ENCODE results near the gene VSTM2B. TPM values are rescaled to one million over a fixed set of nuclear protein-coding genes. Genes with fewer than 3 reads are reported as not detected.

The VSTM2B gene
- total RNA-seq, 1 experiment from 2014 or later: not detected

- no peak for DNase-seq
- no TSS peak for BruUV-seq (replicated peaks)
- H3K27me3 Mint-ChIP-seq (ENCODE audit: insufficient read depth, unreplicated experiment): peaks cover 2% of the 10 kb centered on the region
- H3K9me3 Mint-ChIP-seq (ENCODE audit: unreplicated experiment): no peaks in the 10 kb centered on the region
- no peak overlapping the region for H3K27ac Mint-ChIP-seq (ENCODE audit: unreplicated experiment)
- Histone ChIP-seq H3K9me3 (no peaks in the 10 kb centered on the region), H3K36me3 (ENCODE audit: control insufficient read depth, insufficient read depth, low read length) (no peaks in the 10 kb centered on the region), H3K4me3 (ENCODE audit: low read depth, low read length) (no peak overlapping the region), H3K4me1 (no peaks in the 10 kb centered on the region), H3K27me3 (replicated peaks; ENCODE audit: control insufficient read depth, insufficient read depth, low read length) (no peaks in the 10 kb centered on the region)
- intact Hi-C loops (cut with micrococcal nuclease; ENCODE audit: unreplicated experiment): no loop called here
- POLR2A ChIA-PET: no interaction called here
- no peaks in the 10 kb centered on the region for H3K36me3 Mint-ChIP-seq (ENCODE audit: insufficient read depth, unreplicated experiment)
- H3K4me3 Mint-ChIP-seq (ENCODE audit: unreplicated experiment): no peak overlapping the region
- CTCF ChIA-PET: no interaction called here
- no peaks in the 10 kb centered on the region for H3K4me1 Mint-ChIP-seq (ENCODE audit: low read depth, unreplicated experiment)
- no peak for TF ChIP-seq CTCF (IDR thresholded peaks at IDR 0.05; ENCODE audit: insufficient read depth in 1 of 2, low read depth in 1 of 2, low read length in 1 of 2, severe bottlenecking in 1 of 2, unreplicated experiment in 1 of 2)
Observed at GRCh38 chr19:29516358-29516725, 9.5 kb upstream of the VSTM2B start.

- no peaks in the 10 kb centered on the region for H3K27me3 ChIP-seq (replicated peaks; ENCODE audit: control insufficient read depth, insufficient read depth, low read length)
- no peak for DNase-seq
- intact Hi-C loops (cut with micrococcal nuclease; ENCODE audit: unreplicated experiment): no loop called here
- no peaks in the 10 kb centered on the region for H3K4me1 Mint-ChIP-seq (ENCODE audit: low read depth, unreplicated experiment)
- no peak overlapping the region for H3K4me3 ChIP-seq (ENCODE audit: low read depth, low read length)
- H3K4me3 Mint-ChIP-seq (ENCODE audit: unreplicated experiment): no peak overlapping the region
- no peaks in the 10 kb centered on the region for H3K4me1 ChIP-seq
- ChIA-PET POLR2A (no interaction called here), CTCF (no interaction called here)
- H3K27me3 Mint-ChIP-seq (ENCODE audit: insufficient read depth, unreplicated experiment): no peaks in the 10 kb centered on the region
- no peaks in the 10 kb centered on the region for H3K9me3 Mint-ChIP-seq (ENCODE audit: unreplicated experiment)
- no TSS peak for BruUV-seq (replicated peaks)
- H3K36me3 ChIP-seq (ENCODE audit: control insufficient read depth, insufficient read depth, low read length): no peaks in the 10 kb centered on the region
- no peaks in the 10 kb centered on the region for H3K9me3 ChIP-seq
- no peak overlapping the region for H3K27ac Mint-ChIP-seq (ENCODE audit: unreplicated experiment)
- TF ChIP-seq CTCF (IDR thresholded peaks at IDR 0.05; ENCODE audit: insufficient read depth in 1 of 2, low read depth in 1 of 2, low read length in 1 of 2, severe bottlenecking in 1 of 2, unreplicated experiment in 1 of 2): no peak
- no peaks in the 10 kb centered on the region for H3K36me3 Mint-ChIP-seq (ENCODE audit: insufficient read depth, unreplicated experiment)
Observed at GRCh38 chr19:29516821-29517395, 8.9 kb upstream of the VSTM2B start.

GRCh38 chr19:29517412-29517811 lies 8.4 kb upstream of the VSTM2B start:
- Mint-ChIP-seq H3K27me3 (ENCODE audit: insufficient read depth, unreplicated experiment) (no peaks in the 10 kb centered on the region), H3K4me1 (ENCODE audit: low read depth, unreplicated experiment) (no peaks in the 10 kb centered on the region), H3K27ac (ENCODE audit: unreplicated experiment) (no peak overlapping the region), H3K4me3 (ENCODE audit: unreplicated experiment) (no peak overlapping the region), H3K36me3 (ENCODE audit: insufficient read depth, unreplicated experiment) (no peaks in the 10 kb centered on the region), H3K9me3 (ENCODE audit: unreplicated experiment) (no peaks in the 10 kb centered on the region)
- Histone ChIP-seq H3K4me3 (ENCODE audit: low read depth, low read length) (no peak overlapping the region), H3K9me3 (no peaks in the 10 kb centered on the region), H3K4me1 (no peaks in the 10 kb centered on the region), H3K27me3 (replicated peaks; ENCODE audit: control insufficient read depth, insufficient read depth, low read length) (no peaks in the 10 kb centered on the region), H3K36me3 (ENCODE audit: control insufficient read depth, insufficient read depth, low read length) (no peaks in the 10 kb centered on the region)
- BruUV-seq (replicated peaks): no TSS peak
- intact Hi-C loops (cut with micrococcal nuclease; ENCODE audit: unreplicated experiment): no loop called here
- no peak for TF ChIP-seq CTCF (IDR thresholded peaks at IDR 0.05; ENCODE audit: insufficient read depth in 1 of 2, low read depth in 1 of 2, low read length in 1 of 2, severe bottlenecking in 1 of 2, unreplicated experiment in 1 of 2)
- DNase-seq: no peak
- ChIA-PET CTCF (no interaction called here), POLR2A (no interaction called here)

Data from Caco-2 (cell line).